ENCODE measurements around the gene CHST3.

DNA sequence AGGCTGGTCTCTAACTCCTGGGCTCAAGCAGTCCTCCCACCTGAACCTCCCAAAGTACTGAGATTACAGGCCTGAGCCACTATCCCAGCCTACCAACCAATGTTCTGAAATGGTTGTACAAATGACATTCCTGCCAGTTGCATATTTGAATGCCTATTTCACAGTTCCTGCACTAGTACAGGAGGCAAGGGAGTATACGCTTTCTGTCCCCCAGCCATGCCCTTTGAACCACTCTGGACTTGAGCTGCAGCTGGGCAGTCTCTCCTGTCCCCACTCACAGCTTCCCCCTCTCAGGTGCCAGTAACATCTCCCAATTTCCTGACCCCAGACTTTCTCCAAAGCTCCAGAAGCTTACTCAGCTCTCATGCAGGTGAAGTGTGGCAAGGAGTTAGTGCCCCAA lies 65.2 kb downstream of the CHST3 start:
- TF ChIP-seq ZNF274 (IDR thresholded peaks at IDR 0.05; ENCODE audit: low read depth, low read length) (no peak), YY1 (IDR thresholded peaks at IDR 0.05; ENCODE audit: insufficient read depth, insufficient read length) (no peak), SUZ12 (IDR thresholded peaks at IDR 0.05; ENCODE audit: extremely low read depth, insufficient read depth, insufficient read length) (no peak)
